ENCODE measurements around the gene RELT. TPM values are rescaled to one million over a fixed set of nuclear protein-coding genes. Genes with fewer than 3 reads are reported as not detected.
A peak's percentile ranks its signal among the peaks of the same experiment; 100 is the strongest.

RELT gene, protein sequence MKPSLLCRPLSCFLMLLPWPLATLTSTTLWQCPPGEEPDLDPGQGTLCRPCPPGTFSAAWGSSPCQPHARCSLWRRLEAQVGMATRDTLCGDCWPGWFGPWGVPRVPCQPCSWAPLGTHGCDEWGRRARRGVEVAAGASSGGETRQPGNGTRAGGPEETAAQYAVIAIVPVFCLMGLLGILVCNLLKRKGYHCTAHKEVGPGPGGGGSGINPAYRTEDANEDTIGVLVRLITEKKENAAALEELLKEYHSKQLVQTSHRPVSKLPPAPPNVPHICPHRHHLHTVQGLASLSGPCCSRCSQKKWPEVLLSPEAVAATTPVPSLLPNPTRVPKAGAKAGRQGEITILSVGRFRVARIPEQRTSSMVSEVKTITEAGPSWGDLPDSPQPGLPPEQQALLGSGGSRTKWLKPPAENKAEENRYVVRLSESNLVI
- total RNA-seq: 100 to 1,000 TPM; 139 to 169 TPM
- total RNA-seq: 43.2 to 141 reads per million in 2 donors

DNA sequence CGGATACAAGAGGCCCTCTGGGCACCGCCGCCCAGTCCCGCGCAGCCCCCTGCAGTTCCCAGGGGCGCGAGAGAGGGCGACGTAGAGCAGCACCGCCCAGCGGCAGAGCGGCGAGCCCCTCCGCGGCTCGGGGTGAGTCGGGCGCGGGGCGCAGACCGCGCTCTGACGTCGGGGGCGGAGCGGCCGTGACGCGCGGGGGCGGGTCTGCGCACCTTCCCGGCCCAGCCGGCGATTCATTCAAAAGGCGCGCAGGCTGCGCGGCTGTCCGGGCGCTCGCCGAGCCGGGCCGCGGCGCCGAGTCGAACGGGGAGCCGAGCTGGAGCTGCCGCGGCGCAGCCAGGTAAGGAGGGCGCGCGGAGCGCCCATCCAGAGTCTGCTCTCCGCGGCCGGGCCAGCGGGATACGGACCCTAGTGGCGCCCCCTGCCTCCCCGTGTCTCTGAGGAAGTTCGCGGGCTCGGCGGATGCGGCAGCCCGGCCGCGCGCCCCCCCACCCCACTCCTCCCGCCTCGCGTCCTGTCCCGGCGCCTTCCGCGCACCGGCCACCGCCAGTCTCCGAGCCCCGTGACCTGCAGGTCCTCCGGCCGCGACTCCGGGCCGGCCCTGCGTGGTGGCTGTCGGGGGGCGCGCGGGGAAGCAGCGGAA is at the start of gene RELT:
Gene RELT, plus strand, starts transcription at position 240 of the 643 bp plus-strand sequence. CDS start 12,738 bp downstream, outside the sequence.
- H3K9me3 ChIP-seq (ENCODE audit: control insufficient read depth, low read length, poor library complexity, severe bottlenecking): no peaks in the 10 kb centered on the region
- Mint-ChIP-seq H3K27me3 (no peaks in the 10 kb centered on the region), H3K4me3 (peak within 1 kb of the TSS; percentile 99), H3K36me3 (ENCODE audit: low read depth) (peaks cover 3% of the 10 kb centered on the region), H3K4me1 (peaks cover 25% of the 10 kb centered on the region), H3K27ac (peak within 1 kb of the TSS; percentile 94)
- peak; percentile 93 for ATAC-seq
- DNase-seq: peak; percentile 91 to 99 (median 93)

DNA sequence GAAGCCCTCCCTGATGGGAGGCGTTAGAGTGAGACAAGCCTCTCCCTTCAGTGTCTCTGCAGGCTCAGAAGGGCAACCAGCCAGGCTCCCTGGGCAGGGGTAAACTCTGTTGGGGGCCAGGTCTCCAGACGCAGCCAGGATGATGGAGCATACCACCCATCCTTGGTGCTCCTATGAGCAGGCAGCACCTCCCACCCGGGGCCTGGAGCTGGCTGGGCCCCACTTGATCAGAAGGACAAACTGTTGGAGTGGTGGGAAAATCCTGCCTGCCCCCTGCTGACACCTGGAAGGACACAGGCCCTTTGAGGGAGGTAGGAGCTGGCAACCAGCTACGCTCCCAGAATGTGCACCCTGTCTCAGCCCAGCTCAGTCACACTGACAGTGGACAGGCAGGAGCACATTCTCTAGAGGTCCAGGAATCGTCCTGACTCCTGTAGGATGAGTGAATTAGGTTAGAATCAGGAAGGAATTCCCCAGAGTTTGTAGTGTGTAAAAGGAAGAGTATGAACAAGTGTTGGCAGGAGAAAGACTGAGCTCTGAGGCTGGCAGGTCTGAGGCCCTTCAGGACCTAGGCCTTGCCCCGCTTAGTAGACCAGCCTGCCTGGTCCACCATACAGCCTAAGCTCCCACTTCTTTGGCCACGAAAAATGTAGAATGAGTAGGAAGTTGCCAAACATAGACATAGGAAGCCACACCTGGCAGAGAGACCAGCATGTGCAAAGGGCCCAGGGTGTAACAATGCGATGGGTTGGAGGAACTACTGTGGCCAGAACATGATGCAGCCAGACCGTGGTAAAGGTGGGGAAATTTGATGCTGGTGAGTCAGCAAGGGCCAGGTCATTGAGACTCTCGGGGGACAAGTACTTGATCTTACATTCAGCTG is 49.0 kb upstream of the RELT start:
- H3K36me3 Mint-ChIP-seq (ENCODE audit: low read depth): no peaks in the 10 kb centered on the region
- ATAC-seq: no peak
- H3K27me3 Mint-ChIP-seq: no peaks in the 10 kb centered on the region

DNA sequence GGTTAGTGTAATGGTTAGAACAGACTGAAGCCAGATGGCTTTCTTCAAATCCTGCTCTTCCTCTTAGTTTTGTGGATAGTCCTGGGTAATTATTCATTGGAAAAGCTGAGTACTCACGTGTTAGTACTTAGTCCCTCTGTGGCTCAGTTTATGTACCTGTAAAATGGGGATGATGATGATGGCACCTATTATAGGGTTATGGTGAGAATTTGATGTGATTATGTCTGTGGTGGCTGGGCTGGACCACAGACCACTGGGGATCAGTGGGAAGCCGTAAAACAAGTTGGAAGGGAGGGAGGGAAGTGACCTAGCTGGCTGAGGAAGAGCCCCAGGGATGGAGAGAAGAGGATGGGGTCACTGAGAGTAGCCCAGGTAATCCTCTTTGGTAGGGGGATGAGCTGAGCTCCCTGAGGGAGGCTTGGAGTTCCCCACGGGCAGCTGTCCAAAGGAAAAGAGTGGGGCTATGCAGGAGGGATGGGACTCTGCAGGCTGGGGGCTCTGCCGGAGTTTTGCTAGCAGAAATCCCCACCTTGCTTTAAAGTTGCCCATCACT is 48.3 kb upstream of the RELT start:
- Mint-ChIP-seq H3K36me3 (ENCODE audit: low read depth) (no peaks in the 10 kb centered on the region), H3K4me3 (no peak overlapping the region), H3K4me1 (peaks cover 5% of the 10 kb centered on the region), H3K27ac (peak overlapping the region; percentile 77), H3K27me3 (no peaks in the 10 kb centered on the region)
- DNase-seq (no peak), ATAC-seq (no peak)
- H3K9me3 ChIP-seq (ENCODE audit: control insufficient read depth, low read length, poor library complexity, severe bottlenecking): no peaks in the 10 kb centered on the region

More for the DNA sequence above, 49.0 kb upstream of the RELT start:
- peaks cover 7% of the 10 kb centered on the region for H3K4me1 Mint-ChIP-seq
- no peaks in the 10 kb centered on the region for H3K9me3 ChIP-seq (ENCODE audit: control insufficient read depth, low read length, poor library complexity, severe bottlenecking)
- peak overlapping the region; percentile 77 for H3K27ac Mint-ChIP-seq
- peak overlapping the region; percentile 28 for H3K4me3 Mint-ChIP-seq
- no peak for DNase-seq

DNA sequence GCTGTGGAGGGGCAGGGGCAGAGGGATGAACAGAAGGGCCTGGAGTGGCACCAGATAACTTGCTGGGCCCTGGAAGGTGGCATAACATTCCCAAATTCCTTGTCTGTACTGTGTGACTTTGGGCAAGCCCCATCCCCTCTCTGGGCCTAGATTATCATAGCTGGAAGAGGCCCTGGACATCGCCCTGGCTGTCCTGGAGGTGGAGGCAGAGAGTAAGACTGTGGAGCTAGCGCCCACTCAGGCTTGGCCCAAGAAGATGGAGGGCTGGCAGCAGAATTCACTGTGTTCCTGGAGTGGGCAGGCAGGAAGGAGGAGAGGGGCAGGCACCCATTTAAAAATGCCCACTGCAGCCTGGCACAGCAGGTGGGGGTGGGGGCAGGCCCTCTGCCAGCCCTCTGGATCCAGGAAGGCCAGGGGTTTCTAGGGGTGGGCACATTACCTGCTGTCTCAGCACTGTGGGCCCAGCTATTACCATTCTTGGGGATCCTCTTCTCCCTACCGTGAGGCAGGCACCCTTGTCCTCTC is 45.6 kb upstream of the RELT start:
- ATAC-seq: no peak
- no peak for DNase-seq
- H3K4me1 Mint-ChIP-seq: peaks cover 2% of the 10 kb centered on the region
- no peaks in the 10 kb centered on the region for H3K36me3 Mint-ChIP-seq (ENCODE audit: low read depth)
- no peak overlapping the region for H3K4me3 Mint-ChIP-seq
- H3K27ac Mint-ChIP-seq: no peak overlapping the region
- no peaks in the 10 kb centered on the region for H3K27me3 Mint-ChIP-seq
- no peaks in the 10 kb centered on the region for H3K9me3 ChIP-seq (ENCODE audit: control insufficient read depth, low read length, poor library complexity, severe bottlenecking)

DNA sequence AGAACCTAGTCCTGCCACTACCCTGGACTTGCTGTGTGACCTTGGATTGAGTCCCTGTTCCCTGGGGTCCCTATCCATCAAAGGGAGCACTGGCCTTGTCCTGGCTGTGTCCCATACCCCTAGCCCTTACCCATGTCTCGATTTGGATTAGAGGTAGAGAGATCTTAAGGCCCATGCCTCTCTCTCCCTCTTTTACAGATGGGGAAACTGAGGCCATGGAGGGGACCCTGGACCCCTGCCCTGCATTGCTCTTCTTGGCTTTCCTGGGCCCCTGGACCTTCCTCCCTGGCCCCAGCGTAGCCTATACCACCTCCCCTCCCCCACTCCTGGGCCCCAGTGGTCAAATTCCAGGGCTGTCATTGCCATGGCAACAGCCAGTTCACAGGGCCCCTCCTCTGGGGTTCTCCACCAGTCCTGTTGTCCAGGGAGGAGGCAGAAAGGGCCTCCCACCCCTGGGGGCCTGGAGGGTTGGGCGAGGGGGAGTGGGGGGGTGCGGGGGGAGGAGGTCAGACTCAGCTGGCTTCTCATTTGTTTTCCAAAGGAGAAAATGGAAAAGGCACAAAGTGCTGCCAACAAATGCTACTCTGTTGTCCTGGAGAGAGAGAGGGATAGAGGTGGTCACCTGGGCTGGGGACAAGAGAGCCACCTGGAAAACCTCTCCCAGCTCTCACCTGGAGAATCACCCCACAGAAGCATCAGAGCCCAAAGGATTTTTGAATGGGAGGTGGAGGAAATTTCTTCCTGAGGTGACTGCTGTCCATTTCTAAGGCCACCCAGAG is 44.9 kb upstream of the RELT start:
- Mint-ChIP-seq H3K27ac (no peak overlapping the region), H3K27me3 (no peaks in the 10 kb centered on the region), H3K36me3 (ENCODE audit: low read depth) (no peaks in the 10 kb centered on the region), H3K4me3 (no peak overlapping the region), H3K4me1 (peaks cover 2% of the 10 kb centered on the region)
- no peaks in the 10 kb centered on the region for H3K9me3 ChIP-seq (ENCODE audit: control insufficient read depth, low read length, poor library complexity, severe bottlenecking)
- DNase-seq (no peak), ATAC-seq (no peak)

DNA sequence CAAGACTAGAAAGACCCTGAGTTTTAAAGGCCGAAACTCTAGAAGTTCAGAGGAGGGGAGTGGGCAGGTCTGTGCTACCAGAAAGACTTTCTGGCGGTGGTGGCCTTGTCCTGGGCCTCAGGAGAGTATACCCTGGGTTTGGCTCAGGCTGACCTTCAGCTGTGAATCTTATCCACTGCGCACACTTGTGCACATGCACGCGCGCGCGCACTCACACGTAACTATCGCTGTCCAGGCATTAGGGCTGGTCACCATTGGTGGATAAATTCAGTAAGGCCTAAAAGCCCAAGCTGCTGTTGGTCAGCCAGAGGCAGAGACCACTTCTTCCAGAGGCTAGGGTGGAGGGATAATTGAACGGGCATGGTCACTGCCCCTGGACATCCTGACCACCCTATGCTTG is 43.0 kb upstream of the RELT start:
- ATAC-seq (no peak), DNase-seq (no peak)
- Mint-ChIP-seq H3K36me3 (ENCODE audit: low read depth) (no peaks in the 10 kb centered on the region), H3K4me1 (peaks cover 2% of the 10 kb centered on the region), H3K27me3 (peaks cover 5% of the 10 kb centered on the region), H3K27ac (no peak overlapping the region), H3K4me3 (no peak overlapping the region)
- H3K9me3 ChIP-seq (ENCODE audit: control insufficient read depth, low read length, poor library complexity, severe bottlenecking): no peaks in the 10 kb centered on the region

DNA sequence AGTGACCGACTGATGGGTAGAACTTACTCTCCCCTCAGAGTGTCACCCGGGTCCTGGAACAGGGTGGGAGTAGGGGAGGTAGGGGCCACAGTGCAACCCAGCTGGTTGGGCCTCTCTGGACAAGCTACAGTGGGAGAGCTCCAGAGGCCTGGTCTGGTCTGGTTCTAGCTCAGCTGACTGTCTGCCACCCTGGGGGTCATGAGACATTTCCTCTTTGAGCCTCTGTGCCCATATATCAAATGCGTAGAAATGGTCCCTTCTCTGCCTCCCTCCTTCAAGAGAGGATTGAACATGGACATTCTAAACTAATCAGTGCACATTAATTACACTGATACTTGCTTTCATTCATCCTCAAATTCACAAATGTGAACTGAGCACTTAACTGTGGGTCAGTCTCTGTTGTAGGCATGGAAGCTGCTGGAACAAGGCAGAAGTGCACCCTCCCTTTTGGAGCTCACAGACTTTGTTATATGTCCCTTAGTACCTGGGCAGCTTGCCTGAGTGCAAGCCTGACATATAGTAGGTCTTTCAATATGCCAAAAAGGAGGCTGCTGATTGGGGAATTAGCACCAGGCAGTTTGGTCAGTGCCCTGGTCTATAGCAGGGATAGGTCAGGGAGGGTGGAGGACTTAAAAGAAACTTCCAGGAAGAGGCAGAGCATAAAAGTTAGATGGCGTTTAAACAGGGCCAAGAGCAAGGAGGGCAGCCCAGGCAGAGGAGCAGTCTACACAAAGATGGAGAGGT is 42.4 kb upstream of the RELT start:
- Mint-ChIP-seq H3K27ac (peak overlapping the region; percentile 39), H3K36me3 (ENCODE audit: low read depth) (no peaks in the 10 kb centered on the region), H3K4me3 (no peak overlapping the region), H3K4me1 (peaks cover 2% of the 10 kb centered on the region), H3K27me3 (peaks cover 5% of the 10 kb centered on the region)
- DNase-seq: no peak
- no peaks in the 10 kb centered on the region for H3K9me3 ChIP-seq (ENCODE audit: control insufficient read depth, low read length, poor library complexity, severe bottlenecking)
- no peak for ATAC-seq

DNA sequence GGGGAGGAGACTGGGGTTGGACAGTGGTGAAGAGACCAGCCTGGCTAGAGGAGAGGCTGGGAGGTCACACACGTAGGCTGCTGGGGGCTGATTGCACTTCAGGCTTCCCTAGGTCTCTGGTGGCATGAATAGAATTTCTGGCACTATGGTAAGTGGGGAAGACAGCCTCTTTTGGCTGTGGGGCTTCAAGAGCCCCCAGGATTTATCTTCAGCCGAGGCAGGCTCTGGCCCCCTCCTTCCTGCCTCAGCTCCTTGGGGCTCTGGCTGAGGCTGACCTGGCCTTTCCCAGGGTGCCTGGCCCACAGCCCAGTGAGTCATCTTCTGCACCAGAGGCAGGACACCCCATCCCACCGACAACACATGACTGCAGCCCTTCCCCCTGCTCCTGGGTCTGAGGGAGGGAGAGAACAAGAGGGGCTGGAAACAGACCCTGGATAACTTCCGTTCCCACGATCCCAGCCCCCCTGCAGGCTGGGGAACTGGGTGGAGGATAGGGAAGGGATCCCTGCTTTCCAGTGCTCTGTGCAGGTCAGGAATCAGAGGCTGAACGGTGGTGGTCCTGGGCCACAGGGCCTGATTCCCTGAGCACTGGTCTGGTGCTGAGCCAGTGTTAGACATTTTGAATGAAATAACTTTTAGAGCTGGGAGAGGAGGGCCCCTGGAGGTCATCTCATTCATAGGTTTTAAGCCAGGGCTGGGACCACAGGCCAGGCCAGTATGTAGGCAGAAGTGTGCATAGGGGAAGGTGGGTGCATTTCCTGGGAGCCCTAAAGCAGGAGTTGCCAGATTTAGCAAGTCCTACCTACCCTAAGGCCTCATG is 41.6 kb upstream of the RELT start:
- H3K4me1 Mint-ChIP-seq: no peaks in the 10 kb centered on the region
- peak overlapping the region; percentile 39 for H3K27ac Mint-ChIP-seq
- H3K27me3 Mint-ChIP-seq: peaks cover 5% of the 10 kb centered on the region
- ATAC-seq: no peak
- no peaks in the 10 kb centered on the region for H3K36me3 Mint-ChIP-seq (ENCODE audit: low read depth)
- no peak overlapping the region for H3K4me3 Mint-ChIP-seq
- no peak for DNase-seq
- no peaks in the 10 kb centered on the region for H3K9me3 ChIP-seq (ENCODE audit: control insufficient read depth, low read length, poor library complexity, severe bottlenecking)

DNA sequence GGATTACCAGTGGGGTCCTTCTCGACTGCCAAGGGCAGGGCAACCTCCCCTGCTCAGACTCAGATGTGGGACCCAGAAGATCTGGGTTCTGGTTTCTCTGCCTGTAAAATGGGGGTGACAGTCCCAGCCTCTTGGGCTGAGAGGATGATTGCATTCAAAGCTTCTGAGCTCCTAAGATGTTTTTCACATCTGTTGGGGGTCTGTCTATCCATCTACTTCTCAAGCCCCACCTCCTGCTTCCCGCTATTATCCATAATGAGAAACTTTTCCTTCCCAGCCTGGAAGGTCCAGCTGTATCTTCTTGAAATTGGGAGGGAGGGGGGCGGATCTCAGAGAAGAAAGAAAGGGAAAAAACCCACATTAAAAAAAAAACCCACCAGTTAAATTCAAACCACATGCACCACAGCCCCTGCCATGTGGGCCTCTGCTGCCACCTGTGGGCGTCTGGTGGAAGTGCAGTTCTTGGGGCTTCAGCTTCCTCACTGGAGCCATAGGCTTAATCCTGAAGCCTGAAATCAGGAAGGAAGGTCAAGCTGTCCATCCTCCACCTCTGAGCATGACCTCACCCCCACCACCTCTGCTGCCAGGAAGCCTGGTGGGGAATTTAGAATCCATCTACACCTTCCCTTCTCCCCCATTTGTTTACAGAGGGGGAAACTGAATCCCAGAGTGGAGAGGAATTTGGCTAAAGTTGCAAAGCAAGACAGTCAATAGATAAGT is 40.8 kb upstream of the RELT start:
- Mint-ChIP-seq H3K4me1 (no peaks in the 10 kb centered on the region), H3K27ac (no peak overlapping the region), H3K4me3 (no peak overlapping the region), H3K27me3 (peaks cover 5% of the 10 kb centered on the region), H3K36me3 (ENCODE audit: low read depth) (no peaks in the 10 kb centered on the region)
- DNase-seq (peak; percentile 66 to 78 (median 69)), ATAC-seq (peak; percentile 86)
- no peaks in the 10 kb centered on the region for H3K9me3 ChIP-seq (ENCODE audit: control insufficient read depth, low read length, poor library complexity, severe bottlenecking)

DNA sequence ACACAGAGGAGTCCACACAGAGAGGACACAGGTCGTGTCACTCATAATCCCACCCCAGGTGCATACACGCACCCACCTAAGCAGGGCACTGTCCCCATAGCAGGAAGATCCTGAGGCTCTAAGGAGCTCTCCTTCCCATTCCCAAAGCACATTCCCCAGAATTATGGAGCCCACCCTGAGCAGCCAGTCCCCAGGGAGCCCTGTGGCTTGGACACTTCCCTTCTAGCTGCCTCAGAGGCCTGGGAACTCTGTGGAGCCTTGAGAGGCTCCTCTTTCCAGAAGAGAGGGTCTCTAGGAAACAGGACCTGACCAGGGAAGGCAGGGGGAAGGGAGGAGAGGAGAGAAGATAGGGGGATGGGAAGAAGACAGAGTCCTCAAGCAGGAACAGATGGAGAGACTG is 38.4 kb upstream of the RELT start:
- Mint-ChIP-seq H3K4me1 (no peaks in the 10 kb centered on the region), H3K36me3 (ENCODE audit: low read depth) (no peaks in the 10 kb centered on the region), H3K4me3 (no peak overlapping the region), H3K27me3 (peaks cover 5% of the 10 kb centered on the region), H3K27ac (no peak overlapping the region)
- H3K9me3 ChIP-seq (ENCODE audit: control insufficient read depth, low read length, poor library complexity, severe bottlenecking): no peaks in the 10 kb centered on the region
- ATAC-seq (no peak), DNase-seq (no peak)

DNA sequence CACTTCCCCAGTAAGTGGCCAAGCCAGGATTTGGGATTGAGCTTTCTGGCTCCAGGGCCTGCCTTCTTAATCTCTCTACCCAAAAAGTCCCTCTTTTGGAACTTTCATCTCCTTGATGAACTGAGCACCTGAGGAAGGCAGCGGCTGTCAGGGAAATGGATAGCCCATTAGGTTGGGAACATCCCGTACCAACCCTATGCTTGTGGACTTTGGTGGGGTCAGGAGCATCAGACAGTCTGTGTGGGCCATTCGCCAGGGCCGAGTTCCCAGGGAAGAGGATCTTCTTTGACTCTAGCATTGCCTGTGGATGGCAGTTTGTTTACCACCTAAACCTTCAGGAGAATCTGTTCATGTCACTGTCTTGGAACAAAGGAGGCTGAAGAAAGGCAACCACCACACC is 37.9 kb upstream of the RELT start:
- Mint-ChIP-seq H3K4me3 (no peak overlapping the region), H3K36me3 (ENCODE audit: low read depth) (no peaks in the 10 kb centered on the region), H3K27ac (no peak overlapping the region), H3K4me1 (no peaks in the 10 kb centered on the region), H3K27me3 (peaks cover 5% of the 10 kb centered on the region)
- H3K9me3 ChIP-seq (ENCODE audit: control insufficient read depth, low read length, poor library complexity, severe bottlenecking): no peaks in the 10 kb centered on the region
- DNase-seq (no peak), ATAC-seq (no peak)

Measured in T-helper 17 cell (primary cell).